ENCODE data around the gene DYNC2LI1.

GRCh38 chr2:43788646-43789045 is 14.8 kb downstream of the DYNC2LI1 start:
- no peak for TF ChIP-seq CTCF (IDR thresholded peaks at IDR 0.05)
- TF ChIP-seq POLR2A (IDR thresholded peaks at IDR 0.05), result no peak
